GM19438 (cell line): Measurements from ENCODE around the gene AGBL3.
"Not testable (repeated sequence)": the region's sequence is repeated elsewhere in the genome, so short reads cannot be mapped to it uniquely, and the experiment has no call there.

ENCODE experiments used
- ATAC-seq: cut with Tn5 transposase; IDR thresholded peaks from one replicate; pipeline ENCODE4 v1.9.1; 2021; ENCODE audit warnings: low read depth; ENCODE audit not compliant: unreplicated experiment

Gene AGBL3

DNA sequence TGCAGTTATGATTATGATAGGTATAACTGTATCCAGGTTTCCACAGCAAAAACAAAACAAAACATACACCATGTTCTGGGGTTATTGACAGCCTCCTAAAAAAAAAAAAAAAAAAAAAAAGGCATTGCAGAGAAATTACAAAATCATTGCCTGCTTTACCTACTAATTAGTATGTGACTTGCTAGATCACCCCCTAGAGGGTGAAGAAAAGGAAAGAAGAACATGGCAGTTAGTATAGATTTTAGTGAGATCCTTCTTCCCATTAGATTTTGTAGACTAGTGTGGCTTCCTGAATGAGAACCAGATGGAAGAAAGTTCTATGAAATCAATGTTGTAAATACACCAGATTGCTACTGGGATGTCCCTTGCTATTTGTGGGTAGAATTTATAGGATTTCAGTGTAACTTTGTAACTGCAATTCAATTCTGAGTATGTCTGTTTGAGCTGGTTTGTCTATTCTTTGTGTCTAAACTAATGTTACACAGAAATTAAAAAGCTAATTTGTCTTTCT is 24.0 kb upstream of the AGBL3 start:
- no peak for ATAC-seq

- ATAC-seq = no peak
Observed at GRCh38 chr7:134963036-134963435, 23.3 kb upstream of the AGBL3 start.

DNA sequence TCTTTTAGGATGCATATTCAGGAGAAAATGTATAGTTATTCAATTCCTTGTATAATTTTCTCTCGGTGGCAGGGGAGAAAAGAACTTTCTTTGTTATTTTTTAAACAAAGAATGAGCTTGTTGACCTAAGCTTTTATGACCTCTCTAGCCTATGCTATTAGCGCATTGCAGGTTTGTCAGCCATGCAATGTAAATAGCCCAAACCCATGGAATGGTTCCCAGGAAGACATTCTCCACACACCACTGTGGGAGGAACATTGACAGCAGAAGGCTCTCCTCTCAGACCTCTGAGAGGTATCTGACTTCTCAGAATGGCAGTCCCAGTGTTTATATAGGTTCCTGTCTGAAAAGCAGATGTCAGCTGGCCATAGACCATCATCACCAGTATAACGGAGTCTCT is 19.6 kb upstream of the AGBL3 start:
- ATAC-seq = no peak

GRCh38 chr7:134968110-134968509 is 18.2 kb upstream of the AGBL3 start:
- no peak for ATAC-seq

DNA sequence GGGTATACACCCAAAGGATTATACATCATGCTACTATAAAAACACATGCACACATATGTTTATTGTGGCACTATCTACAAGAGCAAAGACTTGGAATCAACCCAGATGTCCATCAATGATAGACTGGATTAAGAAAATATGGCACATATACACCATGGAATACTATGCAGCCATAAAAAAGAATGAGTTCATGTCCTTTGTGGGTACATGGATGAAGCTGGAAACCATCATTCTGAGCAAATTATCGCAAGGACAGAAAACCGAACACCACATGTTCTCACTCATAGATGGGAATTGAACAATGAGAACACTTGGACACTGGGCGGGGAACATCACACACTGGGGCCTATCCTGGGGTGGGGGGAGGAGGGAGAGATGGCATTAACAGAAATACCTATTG is 4.7 kb upstream of the AGBL3 start:
- not testable (repeated sequence) for ATAC-seq

GRCh38 chr7:134985894-134986362 is 380 bp upstream of the AGBL3 start:
- peak; percentile 38 for ATAC-seq

DNA sequence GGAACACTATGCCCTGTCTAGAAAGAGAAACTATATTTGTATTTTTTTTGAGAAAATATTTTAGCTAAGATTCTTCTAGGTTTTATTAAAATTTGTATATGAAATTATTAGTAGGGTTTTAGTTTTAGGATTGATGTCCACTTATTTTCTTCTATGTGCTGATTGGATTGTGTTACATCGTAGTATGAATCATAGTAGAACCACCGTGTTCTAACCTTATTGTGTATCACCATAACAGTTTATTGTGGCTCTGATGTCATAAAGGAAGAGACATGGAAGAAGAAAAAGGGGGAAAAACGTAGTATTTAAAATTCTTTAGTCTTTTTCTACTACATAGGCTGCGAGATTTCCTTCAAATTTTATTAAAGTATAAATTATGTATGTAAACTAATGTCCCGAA is 1.9 kb downstream of the AGBL3 start:
- ATAC-seq = no peak

- ATAC-seq = no peak
Observed at GRCh38 chr7:134991469-134992339, 5.4 kb downstream of the AGBL3 start.

- ATAC-seq = peak; percentile 56
Observed at GRCh38 chr7:134992626-134993179, 6.4 kb downstream of the AGBL3 start.

GRCh38 chr7:134993877-134994456 is 7.7 kb downstream of the AGBL3 start:
- no peak for ATAC-seq

GRCh38 chr7:134995239-134996096 is 9.2 kb downstream of the AGBL3 start:
- ATAC-seq = peak; percentile 38

DNA sequence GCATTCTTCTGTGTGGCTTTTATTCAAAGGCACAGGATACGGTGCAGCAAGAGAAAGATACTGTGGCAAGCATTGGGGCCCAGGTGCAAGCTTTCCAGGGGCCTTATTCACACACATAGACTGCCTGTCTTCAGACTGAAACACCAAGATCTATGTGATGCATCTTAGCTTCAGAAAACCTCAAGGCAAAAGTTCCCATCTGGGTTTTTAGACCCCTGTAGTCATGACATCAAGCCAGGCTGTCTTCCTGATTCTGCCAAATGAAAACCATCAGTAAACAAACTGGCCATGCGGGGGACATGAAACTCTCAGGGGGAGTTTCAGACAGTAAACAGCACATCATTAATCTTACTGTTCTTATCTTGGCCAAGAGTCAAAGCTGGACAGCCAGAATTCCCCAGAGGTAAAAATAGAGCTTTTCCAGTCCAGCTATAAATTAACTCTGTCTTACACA is 9.8 kb downstream of the AGBL3 start:
- peak; percentile 56 for ATAC-seq

DNA sequence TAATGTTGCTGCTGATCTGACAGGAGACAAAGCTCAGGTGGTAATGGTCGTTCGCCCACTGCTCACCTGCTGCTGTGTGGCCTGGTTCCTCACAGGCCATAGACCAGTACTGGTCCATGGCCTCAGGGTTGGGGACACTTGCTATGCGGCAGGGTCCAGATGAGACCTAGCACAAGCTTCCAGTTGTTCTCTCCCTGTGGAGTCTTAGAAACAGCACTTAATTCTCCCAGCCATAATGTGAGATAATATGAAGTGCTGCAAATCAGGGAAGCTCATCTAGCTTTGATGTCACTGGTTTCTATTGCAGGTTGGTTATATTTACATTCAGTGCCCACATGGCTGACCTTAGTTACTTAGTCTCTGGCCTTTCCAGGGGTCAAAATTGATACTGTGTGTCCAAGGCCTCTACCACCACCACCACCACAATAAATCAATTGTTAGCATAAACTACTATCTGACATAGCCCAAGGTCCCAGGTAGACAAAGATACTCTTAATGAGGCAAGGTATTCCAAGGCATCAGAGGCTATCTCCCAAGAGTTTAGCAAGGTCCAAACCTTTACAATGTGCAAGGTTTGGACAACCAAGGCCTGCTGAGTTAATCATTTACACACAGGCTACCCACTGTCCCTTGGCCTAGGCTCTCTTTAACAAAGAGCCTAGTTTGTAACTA is 11.0 kb downstream of the AGBL3 start:
- no peak for ATAC-seq

- ATAC-seq = no peak
Observed at GRCh38 chr7:134999136-134999535, 12.8 kb downstream of the AGBL3 start.

- no peak for ATAC-seq
Observed at GRCh38 chr7:135001390-135002165, 15.3 kb downstream of the AGBL3 start.

DNA sequence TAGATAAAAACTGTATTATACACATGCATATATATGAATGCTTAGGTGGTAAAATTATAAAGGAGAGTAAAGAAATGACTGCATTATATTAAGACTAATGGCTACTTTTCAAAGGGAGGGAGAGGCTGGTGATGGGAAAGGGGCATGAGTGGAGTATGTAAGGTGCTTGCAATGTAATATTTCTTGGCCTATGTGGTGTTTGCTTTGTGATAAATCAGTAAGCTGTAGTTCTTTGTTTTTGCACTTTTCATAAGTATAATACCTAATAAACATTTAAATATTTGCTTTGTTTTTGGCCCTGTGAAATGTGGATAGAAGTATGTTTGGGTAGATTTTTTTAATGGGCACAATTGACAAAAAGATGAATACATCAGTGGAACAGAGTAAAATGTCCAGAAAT is 25.9 kb downstream of the AGBL3 start:
- no peak for ATAC-seq

DNA sequence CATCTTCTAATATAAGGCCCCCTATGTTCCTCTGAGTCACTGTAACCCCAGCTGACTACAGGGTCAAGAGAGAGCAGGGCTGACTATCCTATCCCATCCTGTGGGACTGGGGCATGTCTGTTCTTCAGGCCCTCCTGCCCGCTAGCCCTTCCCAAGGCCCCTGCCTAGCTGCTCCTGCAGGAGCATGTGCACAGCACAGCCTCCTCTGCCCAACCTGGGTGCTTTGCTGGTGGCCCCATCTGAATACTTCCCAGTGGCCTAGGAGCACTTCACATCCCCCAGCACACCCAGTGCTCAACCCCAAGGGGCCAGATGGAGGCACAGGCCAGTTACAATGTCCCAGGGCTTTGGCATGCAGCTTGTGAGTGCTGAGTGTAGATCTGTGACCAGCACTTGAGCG is 37.3 kb downstream of the AGBL3 start:
- no peak for ATAC-seq

DNA sequence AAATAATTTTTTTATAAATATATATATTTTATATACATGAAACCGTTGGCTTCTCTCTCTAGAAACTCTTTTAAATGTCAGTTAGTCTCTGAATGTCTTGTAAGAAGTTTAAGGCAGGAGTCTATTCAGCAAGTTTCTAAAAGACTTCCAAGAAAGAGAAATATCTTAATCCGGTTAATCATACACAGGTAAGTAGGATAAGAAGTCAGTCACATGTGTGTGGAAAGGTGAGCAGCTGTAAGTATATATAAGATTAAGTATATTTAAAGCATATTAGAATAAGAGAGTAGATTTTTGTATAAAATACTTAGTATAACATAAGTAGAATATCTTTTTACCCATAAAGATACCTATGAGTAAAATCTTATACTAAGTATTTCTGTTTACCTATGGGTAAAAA is 48.9 kb downstream of the AGBL3 start:
- ATAC-seq = no peak

DNA sequence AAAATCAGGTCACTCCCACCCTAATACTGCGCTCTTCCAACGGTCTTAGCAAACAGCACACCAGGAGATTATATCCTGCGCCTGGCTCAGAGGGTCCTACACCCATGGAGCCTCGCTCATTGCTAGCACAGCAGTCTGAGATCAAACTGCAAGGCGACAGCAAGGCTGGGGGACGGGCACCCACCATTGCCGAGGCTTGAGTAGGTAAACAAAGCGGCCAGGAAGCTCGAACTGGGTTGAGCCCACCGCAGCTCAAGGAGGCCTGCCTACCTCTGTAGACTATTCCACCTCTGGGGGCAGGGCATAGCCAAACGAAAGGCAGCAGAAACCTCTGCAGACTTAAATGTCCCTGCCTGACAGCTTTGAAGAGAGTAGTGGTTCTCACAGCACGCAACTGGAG is 80.7 kb downstream of the AGBL3 start:
- not testable (repeated sequence) for ATAC-seq
